Gastroesophageal sphincter (tissue), 3 donors: ENCODE results near the gene MOV10L1.

Experiments
- POLR2A ChIP-seq, 2 donors: fragments of 450-650 bp; IDR thresholded peaks; one replicate each; pipeline ENCODE4 v1.6.1; 2017; ENCODE audit warnings: antibody characterized with exemption in 2 of 2, mild to moderate bottlenecking in 2 of 2, moderate library complexity in 1 of 2
- POLR2AphosphoS5 ChIP-seq: sonication (generic); formaldehyde crosslinking; IDR thresholded peaks from one replicate; pipeline ENCODE4 v1.6.1; 2017; ENCODE audit warnings: antibody characterized with exemption
- TF ChIP-seq, protein P1 (sequence below), 4 experiments: fragments of 200-600 bp in 2 of 4; fragments of 450-650 bp in 2 of 4; sonication (generic) in 1 of 4; IDR thresholded peaks; one replicate each; pipeline ENCODE4 v1.5.1; 2017 to 2019; ENCODE audit warnings: antibody characterized with exemption in 4 of 4, mild to moderate bottlenecking in 2 of 4, moderate library complexity in 2 of 4

DNA sequence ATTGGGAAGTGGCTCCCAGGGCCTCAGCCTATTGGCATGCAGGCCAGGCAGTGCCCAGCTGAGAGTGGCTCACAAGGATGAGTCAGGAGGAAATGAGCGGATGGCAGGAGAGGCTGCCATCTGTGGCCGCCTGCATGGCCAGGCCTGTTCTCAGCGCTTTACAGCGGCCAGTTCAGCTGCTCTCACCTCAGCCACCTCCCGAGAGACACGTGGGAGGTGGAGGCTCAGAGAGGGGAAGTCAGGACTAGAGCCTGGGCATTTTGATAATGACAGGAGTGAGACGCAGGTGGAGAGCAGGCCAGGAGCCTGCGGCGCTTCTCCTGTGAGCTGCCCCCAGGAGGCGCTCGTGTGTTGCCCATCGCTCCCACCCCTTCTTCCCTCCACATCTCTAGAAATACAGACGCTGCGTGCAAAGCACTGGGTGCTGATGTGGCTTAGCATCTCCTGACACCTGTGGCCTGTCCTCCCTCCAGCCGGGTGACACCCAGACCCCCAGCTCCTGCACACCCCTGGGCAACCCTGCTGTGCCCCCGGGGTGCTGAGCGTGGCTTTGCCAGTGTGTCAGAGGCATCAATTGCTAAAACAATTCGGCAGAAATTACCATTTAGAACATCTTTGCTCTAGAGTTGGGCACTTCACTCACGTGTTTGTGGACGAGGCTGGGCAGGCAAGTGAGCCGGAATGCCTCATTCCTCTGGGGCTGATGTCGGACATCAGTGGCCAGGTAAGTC, 59.4 kb downstream of the MOV10L1 start:
- TF ChIP-seq, protein P1, sequence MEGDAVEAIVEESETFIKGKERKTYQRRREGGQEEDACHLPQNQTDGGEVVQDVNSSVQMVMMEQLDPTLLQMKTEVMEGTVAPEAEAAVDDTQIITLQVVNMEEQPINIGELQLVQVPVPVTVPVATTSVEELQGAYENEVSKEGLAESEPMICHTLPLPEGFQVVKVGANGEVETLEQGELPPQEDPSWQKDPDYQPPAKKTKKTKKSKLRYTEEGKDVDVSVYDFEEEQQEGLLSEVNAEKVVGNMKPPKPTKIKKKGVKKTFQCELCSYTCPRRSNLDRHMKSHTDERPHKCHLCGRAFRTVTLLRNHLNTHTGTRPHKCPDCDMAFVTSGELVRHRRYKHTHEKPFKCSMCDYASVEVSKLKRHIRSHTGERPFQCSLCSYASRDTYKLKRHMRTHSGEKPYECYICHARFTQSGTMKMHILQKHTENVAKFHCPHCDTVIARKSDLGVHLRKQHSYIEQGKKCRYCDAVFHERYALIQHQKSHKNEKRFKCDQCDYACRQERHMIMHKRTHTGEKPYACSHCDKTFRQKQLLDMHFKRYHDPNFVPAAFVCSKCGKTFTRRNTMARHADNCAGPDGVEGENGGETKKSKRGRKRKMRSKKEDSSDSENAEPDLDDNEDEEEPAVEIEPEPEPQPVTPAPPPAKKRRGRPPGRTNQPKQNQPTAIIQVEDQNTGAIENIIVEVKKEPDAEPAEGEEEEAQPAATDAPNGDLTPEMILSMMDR (IDR thresholded peaks at IDR 0.05): peak in 3 of 4 experiments; percentile 36 to 69 (median 64)
- TF ChIP-seq POLR2A (IDR thresholded peaks at IDR 0.05) (no peak), POLR2AphosphoS5 (no peak)
